Activated T-cell treated with anti-CD3 and anti-CD28 coated beads for 48 hours (primary cell): ENCODE results near the gene MEN1.

ENCODE experiments used
- DNase-seq: peaks from one replicate; pipeline ENCODE4 v3.0.0-alpha.2; 2020; ENCODE audit warnings: low read depth

Gene MEN1

GRCh38 chr11:64801561-64802369 lies 8.6 kb downstream of the MEN1 start:
- DNase-seq: no peak

GRCh38 chr11:64801158-64801464 lies 9.2 kb downstream of the MEN1 start:
- no peak for DNase-seq

- no peak for DNase-seq
Measured at GRCh38 chr11:64800303-64801157, 9.8 kb downstream of the MEN1 start.

- DNase-seq: no peak
Measured at GRCh38 chr11:64799623-64800302, 10.6 kb downstream of the MEN1 start.

GRCh38 chr11:64799256-64799622 lies 11.1 kb downstream of the MEN1 start:
- no peak for DNase-seq

GRCh38 chr11:64796757-64797541 lies 13.4 kb downstream of the MEN1 start:
- DNase-seq: no peak

GRCh38 chr11:64796047-64796756 lies 14.1 kb downstream of the MEN1 start:
- no peak for DNase-seq

GRCh38 chr11:64794526-64794925 lies 15.8 kb downstream of the MEN1 start:
- no peak for DNase-seq

- DNase-seq: no peak
Measured at GRCh38 chr11:64793271-64794160, 16.8 kb downstream of the MEN1 start.

- no peak for DNase-seq
Measured at GRCh38 chr11:64792482-64792881, 17.9 kb downstream of the MEN1 start.

GRCh38 chr11:64791781-64792291 lies 18.5 kb downstream of the MEN1 start:
- no peak for DNase-seq

- DNase-seq: no peak
Measured at GRCh38 chr11:64790205-64791095, 19.9 kb downstream of the MEN1 start.

GRCh38 chr11:64789331-64790204 lies 20.8 kb downstream of the MEN1 start:
- no peak for DNase-seq

GRCh38 chr11:64788321-64789215 lies 21.8 kb downstream of the MEN1 start:
- no peak for DNase-seq

GRCh38 chr11:64787526-64788320 lies 22.6 kb downstream of the MEN1 start:
- DNase-seq: no peak

- DNase-seq: no peak
Measured at GRCh38 chr11:64786308-64786707, 24.0 kb downstream of the MEN1 start.
